Testis (tissue), 3 donors: ENCODE measurements around the gene HMCN1. TPM values are rescaled to one million over a fixed set of nuclear protein-coding genes. Genes with fewer than 3 reads are reported as not detected.

Experiments
- DNase-seq: peaks from one replicate; pipeline ENCODE4 v3.0.0-alpha.2; 2019
- H3K27ac ChIP-seq, 2 donors: fragments of 200-600 bp; sonication (generic); one replicate each; pipeline ENCODE4 v1.5.1; 2019
- H3K27me3 ChIP-seq: fragments of 200-600 bp; sonication (generic); one replicate; pipeline ENCODE4 v1.5.1; 2019
- H3K36me3 ChIP-seq: fragments of 200-600 bp; sonication (generic); one replicate; pipeline ENCODE4 v1.5.1; 2017; ENCODE audit warnings: low read depth; ENCODE audit errors: missing control alignments
- H3K4me1 ChIP-seq: fragments of 200-600 bp; sonication (generic); one replicate; pipeline ENCODE4 v1.5.1; 2019
- H3K4me3 ChIP-seq, 2 donors: fragments of 200-600 bp; sonication (generic); one replicate each; pipeline ENCODE4 v1.5.1; 2017 to 2019
- H3K9me3 ChIP-seq: fragments of 200-600 bp; sonication (generic); one replicate; pipeline ENCODE4 v1.5.1; 2017
- CTCF ChIP-seq, 3 experiments: fragments of 450-650 bp in 2 of 3; fragments of 200-600 bp in 1 of 3; sonication (generic) in 1 of 3; IDR thresholded peaks; one replicate each; pipeline ENCODE4 v1.5.1; 2016 to 2019; ENCODE audit warnings: antibody characterized with exemption in 3 of 3, mild to moderate bottlenecking in 2 of 3, moderate library complexity in 1 of 3
- POLR2A ChIP-seq: fragments of 450-650 bp; IDR thresholded peaks from one replicate; pipeline ENCODE4 v1.6.1; 2017; ENCODE audit warnings: antibody characterized with exemption, mild to moderate bottlenecking, moderate library complexity
- WGBS, 2 donors: methylation state at CpG; one replicate each; pipeline ENCODE4 v1.1.5; 2018; 5-methylcytosine and 5-hydroxymethylcytosine counted together
- intact Hi-C: fragments of 100-400 bp; cut with DNase I; formaldehyde crosslinking; loops from one replicate; pipeline ENCODE4 v1.15.1; 2023; ENCODE audit warnings: low total_unique reads
- polyA plus RNA-seq: library from polyadenylated mRNA; stranded (reverse); fragments of 350-450 nt; fragmentation: Illumina TruSeq; extraction: RNeasy Lipid Tissue Mini Kit (QIAGEN cat#74804); gene quantifications from one replicate; pipeline ENCODE4 v1.2.3, GENCODE V29; 2014; ENCODE audit warnings: low read depth, low replicate concordance; ENCODE audit not compliant: insufficient read depth
- total RNA-seq, 2 donors: library from RNA; depleted of rRNA; stranded (reverse); fragments of >200 nt; gene quantifications; one replicate each; pipeline ENCODE4 v1.2.3, GENCODE V29; 2016

The HMCN1 gene
- total and polyA plus RNA-seq, 3 donors from 2014 or later: 5.2 to 6.2 (median 5.7) TPM

- TF ChIP-seq POLR2A (no peak), CTCF (IDR thresholded peaks at IDR 0.05) (no peak)
- no peak for DNase-seq
- intact Hi-C loops: no loop called here
- no peak overlapping the region for H3K27ac ChIP-seq
- no peaks in the 10 kb centered on the region for H3K27me3 ChIP-seq
- no peak overlapping the region for H3K4me3 ChIP-seq
- H3K9me3 ChIP-seq: no peaks in the 10 kb centered on the region
- WGBS, 2 donors: 94 to 96% methylated on average over 1 to 2 of the region's 2 CpGs
- H3K36me3 ChIP-seq: no peaks in the 10 kb centered on the region
- H3K4me1 ChIP-seq: no peaks in the 10 kb centered on the region
Measured at GRCh38 chr1:186112280-186112679, 378.1 kb downstream of the HMCN1 start.

GRCh38 chr1:186113461-186113860 is 379.3 kb downstream of the HMCN1 start:
- intact Hi-C loops: no loop called here
- no peak overlapping the region for H3K27ac ChIP-seq
- no peaks in the 10 kb centered on the region for H3K36me3 ChIP-seq
- no peaks in the 10 kb centered on the region for H3K9me3 ChIP-seq
- no peak overlapping the region for H3K4me3 ChIP-seq
- no peak for TF ChIP-seq POLR2A
- no peak for TF ChIP-seq CTCF (IDR thresholded peaks at IDR 0.05)
- no peak for DNase-seq
- no peaks in the 10 kb centered on the region for H3K4me1 ChIP-seq
- H3K27me3 ChIP-seq: no peaks in the 10 kb centered on the region

GRCh38 chr1:186118724-186119123 is 384.5 kb downstream of the HMCN1 start:
- 93 to 100% methylated on average over 1 of the region's 1 CpG for WGBS, 2 donors
- H3K4me3 ChIP-seq: no peak overlapping the region

GRCh38 chr1:186122837-186123236 is 388.6 kb downstream of the HMCN1 start:
- Histone ChIP-seq H3K4me3 (no peak overlapping the region), H3K4me1 (no peaks in the 10 kb centered on the region), H3K27ac (no peak overlapping the region), H3K9me3 (no peaks in the 10 kb centered on the region), H3K27me3 (no peaks in the 10 kb centered on the region), H3K36me3 (no peaks in the 10 kb centered on the region)
- WGBS, 2 donors: 91 to 95% methylated on average over 9 of the region's 9 CpGs
- TF ChIP-seq CTCF (IDR thresholded peaks at IDR 0.05): no peak
- TF ChIP-seq POLR2A: no peak
- DNase-seq: no peak
- intact Hi-C loops: no loop called here

More at GRCh38 chr1:186118724-186119123, 384.5 kb downstream of the HMCN1 start:
- H3K27me3 ChIP-seq: no peaks in the 10 kb centered on the region
- TF ChIP-seq CTCF (IDR thresholded peaks at IDR 0.05) (no peak), POLR2A (no peak)
- H3K4me1 ChIP-seq: no peaks in the 10 kb centered on the region
- intact Hi-C loops: no loop called here
- no peak overlapping the region for H3K27ac ChIP-seq
- no peaks in the 10 kb centered on the region for H3K9me3 ChIP-seq
- no peak for DNase-seq
- no peaks in the 10 kb centered on the region for H3K36me3 ChIP-seq

- H3K27ac ChIP-seq: no peak overlapping the region
- no peak overlapping the region for H3K4me3 ChIP-seq
- H3K9me3 ChIP-seq: no peaks in the 10 kb centered on the region
- no peaks in the 10 kb centered on the region for H3K4me1 ChIP-seq
- no peaks in the 10 kb centered on the region for H3K36me3 ChIP-seq
- H3K27me3 ChIP-seq: no peaks in the 10 kb centered on the region
- intact Hi-C loops: no loop called here
- 87 to 94% methylated on average over 4 of the region's 4 CpGs for WGBS, 2 donors
- TF ChIP-seq POLR2A (no peak), CTCF (IDR thresholded peaks at IDR 0.05) (no peak)
- DNase-seq: no peak
Measured at GRCh38 chr1:186125035-186125434, 390.8 kb downstream of the HMCN1 start.
